ENCODE data around the gene CD3E. TPM values are rescaled to one million over a fixed set of nuclear protein-coding genes. Genes with fewer than 3 reads are reported as not detected.

CD3E gene
- polyA plus RNA-seq, 5 donors, result 0.66 to 2.6 (median 1.5) TPM

Other genes with a start within 250 kb of the CD3E start
- 1 to 10 TPM; 3.5 to 5.1 (median 4.6) TPM for gene TMPRSS4, start 227.7 kb upstream of the CD3E start, polyA plus RNA-seq (ENCODE audit: insufficient read depth in 1 of 5, insufficient read length in 5 of 5, low replicate concordance in 1 of 5)
- gene SMIM35, start 217.8 kb upstream of the CD3E start, polyA plus RNA-seq (ENCODE audit: insufficient read depth in 1 of 5, insufficient read length in 5 of 5, low replicate concordance in 1 of 5), result under 1 TPM; 0.27 to 0.65 (median 0.40) TPM
- 1 to 10 TPM; 7.0 to 9.1 (median 7.8) TPM for gene SCN4B, start 151.9 kb upstream of the CD3E start, polyA plus RNA-seq (ENCODE audit: insufficient read depth in 1 of 5, insufficient read length in 5 of 5, low replicate concordance in 1 of 5)
- 1 to 10 TPM; 4.0 to 5.7 (median 4.9) TPM for gene SCN2B, start 128.1 kb upstream of the CD3E start, polyA plus RNA-seq (ENCODE audit: insufficient read depth in 1 of 5, insufficient read length in 5 of 5, low replicate concordance in 1 of 5)
- 1 to 10 TPM; 4.5 to 8.4 (median 6.8) TPM for gene JAML, start 79.7 kb upstream of the CD3E start, polyA plus RNA-seq (ENCODE audit: insufficient read depth in 1 of 5, insufficient read length in 5 of 5, low replicate concordance in 1 of 5)
- gene MPZL3, start 52.4 kb upstream of the CD3E start, polyA plus RNA-seq (ENCODE audit: insufficient read depth in 1 of 5, insufficient read length in 5 of 5, low replicate concordance in 1 of 5), result 1 to 10 TPM; 5.5 to 9.2 (median 6.4) TPM
- gene MPZL2, start 40.4 kb upstream of the CD3E start, polyA plus RNA-seq (ENCODE audit: insufficient read depth in 1 of 5, insufficient read length in 5 of 5, low replicate concordance in 1 of 5), result 10 to 100 TPM; 53.8 to 83.6 (median 70.3) TPM
- gene CD3D, start 38.0 kb downstream of the CD3E start, polyA plus RNA-seq (ENCODE audit: insufficient read depth in 1 of 5, insufficient read length in 5 of 5, low replicate concordance in 1 of 5), result 1 to 10 TPM in 3 of 5 donors, under 1 TPM in 1, not detected in 1; 0.67 to 1.6 (median 1.2) TPM
- 1 to 10 TPM in 1 of 5 donors, under 1 TPM in 4; 0.42 to 1.0 (median 0.58) TPM for gene CD3G, start 39.6 kb downstream of the CD3E start, polyA plus RNA-seq (ENCODE audit: insufficient read depth in 1 of 5, insufficient read length in 5 of 5, low replicate concordance in 1 of 5)
- gene UBE4A, start 54.9 kb downstream of the CD3E start, polyA plus RNA-seq (ENCODE audit: insufficient read depth in 1 of 5, insufficient read length in 5 of 5, low replicate concordance in 1 of 5), result 10 to 100 TPM; 29.6 to 47.8 (median 44.1) TPM
- 100 to 1,000 TPM; 349 to 500 (median 384) TPM for gene ATP5MG, start 96.9 kb downstream of the CD3E start, polyA plus RNA-seq (ENCODE audit: insufficient read depth in 1 of 5, insufficient read length in 5 of 5, low replicate concordance in 1 of 5)
- gene KMT2A, start 131.8 kb downstream of the CD3E start, polyA plus RNA-seq (ENCODE audit: insufficient read depth in 1 of 5, insufficient read length in 5 of 5, low replicate concordance in 1 of 5), result 10 to 100 TPM; 34.7 to 53.3 (median 49.3) TPM
- 1 to 10 TPM in 3 of 5 donors, under 1 TPM in 2; 0.55 to 1.2 (median 1.1) TPM for gene TTC36, start 222.7 kb downstream of the CD3E start, polyA plus RNA-seq (ENCODE audit: insufficient read depth in 1 of 5, insufficient read length in 5 of 5, low replicate concordance in 1 of 5)
- gene TMEM25, start 226.5 kb downstream of the CD3E start, polyA plus RNA-seq (ENCODE audit: insufficient read depth in 1 of 5, insufficient read length in 5 of 5, low replicate concordance in 1 of 5), result 10 to 100 TPM; 19.2 to 26.2 (median 25.4) TPM

Data from right lung (tissue), 5 donors.